ENCODE measurements around the gene CBFA2T3. TPM values are rescaled to one million over a fixed set of nuclear protein-coding genes. Genes with fewer than 3 reads are reported as not detected.

CBFA2T3 gene
- total and polyA plus RNA-seq, 2 of the 8 experiments (the other 6 are each of a cell fraction or from before 2014, with no cell fraction given) = 0.51 to 1.3 TPM

- TF ChIP-seq YY1 (IDR thresholded peaks at IDR 0.05; ENCODE audit: low read depth, low read length) (no peak), SIX5 (IDR thresholded peaks at IDR 0.05; ENCODE audit: low read depth, low read length) (no peak), SAP30 (IDR thresholded peaks at IDR 0.05; ENCODE audit: insufficient read depth, insufficient replicate concordance, low read length) (no peak), RNF2 (IDR thresholded peaks at IDR 0.05; ENCODE audit: borderline replicate concordance, low read depth, low read length, missing control alignments, poor library complexity, severe bottlenecking) (no peak)
These were observed 67.4 kb downstream of the CBFA2T3 start (continued) for GRCh38 chr16:88909431-88910210.
